Lower leg skin (tissue), 3 donors: Measurements from ENCODE around the gene MYO1A.

Experiments used
- CTCF ChIP-seq, 3 donors: fragments of 450-650 bp; IDR thresholded peaks; one replicate each; pipeline ENCODE4 v1.5.1; 2016; ENCODE audit warnings: antibody characterized with exemption in 3 of 3, mild to moderate bottlenecking in 3 of 3, moderate library complexity in 2 of 3
- POLR2A ChIP-seq, 2 donors: fragments of 450-650 bp; IDR thresholded peaks; one replicate each; pipeline ENCODE4 v1.6.1; 2016 to 2017; ENCODE audit warnings: antibody characterized with exemption in 2 of 2, mild to moderate bottlenecking in 1 of 2, moderate library complexity in 1 of 2

DNA sequence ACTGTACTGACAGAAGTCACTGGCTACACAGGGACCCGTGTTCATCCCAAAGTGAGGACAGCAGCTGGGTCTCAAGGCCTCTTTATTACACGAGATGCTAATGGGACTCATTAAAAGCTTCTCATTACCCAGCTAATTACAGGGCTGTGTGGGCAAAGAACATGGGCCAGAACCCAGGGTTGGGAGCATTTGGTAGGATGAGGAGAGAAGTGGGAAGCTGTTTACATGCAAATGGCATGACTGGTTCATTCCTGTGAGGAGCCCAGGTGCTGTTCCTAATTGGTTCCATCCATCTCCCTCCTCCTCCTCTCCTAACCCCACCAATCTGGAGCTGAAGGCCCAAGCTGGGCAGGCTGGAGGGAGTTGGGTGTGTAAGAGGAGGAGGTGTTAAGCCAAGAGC, 24.7 kb downstream of the MYO1A start:
- TF ChIP-seq CTCF (IDR thresholded peaks at IDR 0.05) (no peak), POLR2A (IDR thresholded peaks at IDR 0.05) (no peak)
